Heart left ventricle (tissue), 16 donors: ENCODE results near the gene C12orf57. TPM values are rescaled to one million over a fixed set of nuclear protein-coding genes. Genes with fewer than 3 reads are reported as not detected.

Experiments used
- ATAC-seq, 4 donors: fragments of 200-7000 bp; cut with Tn5 transposase; one replicate each; pipeline ENCODE4 v1.9.1; 2020 to 2022; ENCODE audit warnings: moderate library complexity in 4 of 4, mild to moderate bottlenecking in 3 of 4, moderate number of reproducible peaks in 1 of 4
- DNase-seq, 5 donors: peaks; one replicate each; pipeline ENCODE4 v3.0.0-alpha.2; 2020
- H3K27ac ChIP-seq, 12 donors: fragments of 200-600 bp; sonication (generic) in 4 of 12; one replicate each; pipeline versions ENCODE4 v1.5.0 to v1.8.0; 2016 to 2022; ENCODE audit warnings: mild to moderate bottlenecking in 2 of 12
- H3K27me3 ChIP-seq, 9 donors: fragments of 200-600 bp; sonication (generic) in 2 of 9; one replicate each; pipeline versions ENCODE4 v1.5.1 to v1.8.0; 2016 to 2022; ENCODE audit warnings: mild to moderate bottlenecking in 3 of 9
- H3K36me3 ChIP-seq, 9 donors: fragments of 200-600 bp; sonication (generic) in 2 of 9; one replicate each; pipeline versions ENCODE4 v1.5.0 to v1.8.0; 2018 to 2022; ENCODE audit warnings: mild to moderate bottlenecking in 2 of 9
- H3K4me1 ChIP-seq, 12 donors: fragments of 200-600 bp; sonication (generic) in 4 of 12; one replicate each; pipeline versions ENCODE4 v1.5.0 to v1.8.0; 2016 to 2022; ENCODE audit warnings: mild to moderate bottlenecking in 3 of 12
- H3K4me3 ChIP-seq, 12 donors: fragments of 200-600 bp; sonication (generic) in 4 of 12; one replicate each; pipeline versions ENCODE4 v1.5.0 to v1.8.0; 2017 to 2022; ENCODE audit warnings: mild to moderate bottlenecking in 9 of 12, moderate library complexity in 4 of 12
- H3K9me3 ChIP-seq, 12 donors: fragments of 200-600 bp; sonication (generic) in 4 of 12; one replicate each; pipeline versions ENCODE4 v1.5.0 to v1.8.0; 2016 to 2022; ENCODE audit warnings: mild to moderate bottlenecking in 1 of 12
- CTCF ChIP-seq, 12 donors: fragments of 200-600 bp; sonication (generic) in 4 of 12; IDR thresholded peaks; one replicate each; pipeline versions ENCODE4 v1.5.0 to v1.8.0; 2018 to 2022; ENCODE audit warnings: antibody characterized with exemption in 12 of 12, mild to moderate bottlenecking in 5 of 12
- POLR2A ChIP-seq, 2 donors: fragments of 450-650 bp; IDR thresholded peaks; one replicate each; pipeline ENCODE4 v1.6.1; 2017; ENCODE audit warnings: antibody characterized with exemption in 2 of 2, mild to moderate bottlenecking in 2 of 2, moderate library complexity in 2 of 2
- WGBS, 4 donors: extraction: QIAGEN DNeasy Blood & Tissue Kit in 2 of 4; methylation state at CpG; one replicate each; pipeline versions ENCODE4 v1.1.5 to v1.1.7; 2013 to 2018; 5-methylcytosine and 5-hydroxymethylcytosine counted together
- intact Hi-C, 10 donors: fragments of 100-400 bp; cut with DNase I; formaldehyde crosslinking; loops; one replicate each; pipeline versions ENCODE4 v1.11.1 to v1.14.2; 2022
- polyA plus RNA-seq, 2 donors: library from polyadenylated mRNA; stranded (reverse); fragments of 200-250 nt; gene quantifications; one replicate each; pipeline ENCODE4 v1.2.3, GENCODE V29; 2013
- total RNA-seq, 9 donors: library from RNA; depleted of rRNA in 2 of 9; stranded (reverse); fragments of >200 nt in 2 of 9; fragmentation: NEBNext Ultra II Directional in 3 of 9; extraction: Animal tissue kit (Norgen Biotek cat#: 25700) in 3 of 9; gene quantifications; one replicate each; pipeline versions ENCODE4 v1.1.0 to v1.2.4, GENCODE V29; 2016 to 2023
- donor health status: ischemic (EF 13 %, LVEDD 7.1; RV severe dilation, severe dysfunction).
- donor health status: healthy with polysubstance abuse.
- donor health status: DM: no; HTN: yes; CAD: no.
- donor health status: DM: no; HTN: no; CAD: no.
- donor health status: ischemic (EF 25% LVEDD 6.9; RV normal size, moderate dysfunction).
- donor health status: ischemic (EF 25% LVEDD 5.7; RV mildly dilated, moderate dysfunction).
- donor health status: healthy.
- donor health status: DM: yes; HTN: yes; CAD: no.
- donor health status: ischemic (EF 35%, LVEDD 5.7; RV mildly dilated, moderate dysfunction).
- donor health status: nonischemic (EF 11% LVEDD 7.7; RV severe dilation, severe dysfunction).
- donor health status: DM: yes; HTN: yes; CAD: no.
- donor health status: PGD.
- donor health status: ischemic (EF 29% LVEDD 5.4; RV normal size, mild dysfunction).
- donor health status: nonischemic (EF 23%, LVEDD 6.1; RV moderate dilation, normal function).

C12orf57 gene
- total and polyA plus RNA-seq, 11 donors, result 108 to 460 (median 187) TPM

GRCh38 chr12:6961695-6962284 is 18.0 kb downstream of the C12orf57 start:
- intact Hi-C loops, result loop anchor here in 6 of 10 donors (1.0 to 10.0 kb wide), 7 partner anchors 17 to 133 kb away; partner anchors contain the start of genes C12orf57 (in 2 of the 6), C1R (in 2 of the 6), SPSB2 (in 1 of the 6) and TPI1 (in 1 of the 6)
- peak; percentile 12 to 65 (median 40) for TF ChIP-seq CTCF (IDR thresholded peaks at IDR 0.05)
- TF ChIP-seq POLR2A (IDR thresholded peaks at IDR 0.05), result peak in 1 of 2 donors; percentile 12
- no peaks in the 10 kb centered on the region for H3K27me3 ChIP-seq
- peak; percentile 17 to 60 (median 45) for ATAC-seq
- DNase-seq, result peak; percentile 61 to 81 (median 72)
- peaks cover 0 to 53% (median 17%) of the 10 kb centered on the region in 9 donors for H3K36me3 ChIP-seq
- H3K4me1 ChIP-seq, result peaks cover 2 to 71% (median 41%) of the 10 kb centered on the region in 12 donors
- H3K27ac ChIP-seq, result peak overlapping the region in 11 of 12 donors; percentile 68 to 97 (median 81)
- H3K9me3 ChIP-seq, result no peaks in the 10 kb centered on the region
- WGBS, 4 donors, result 10 to 17% (median 13%) methylated on average over 15 to 16 of the region's 16 CpGs
- H3K4me3 ChIP-seq, result peak overlapping the region in 9 of 12 donors; percentile 3 to 46 (median 32)

- TF ChIP-seq CTCF (IDR thresholded peaks at IDR 0.05), result no peak
- no peak for TF ChIP-seq POLR2A (IDR thresholded peaks at IDR 0.05)
- ATAC-seq, result peak in 1 of 4 donors; percentile 1
- H3K36me3 ChIP-seq, result peaks cover 0 to 53% (median 23%) of the 10 kb centered on the region in 9 donors
- peak overlapping the region in 11 of 12 donors; percentile 68 to 97 (median 81) for H3K27ac ChIP-seq
- intact Hi-C loops, result loop anchor here in 6 of 10 donors (2.0 to 10.0 kb wide), 6 partner anchors 18 to 132 kb away; partner anchors contain the start of genes C1R (in 2 of the 6), C12orf57 (in 1 of the 6), SPSB2 (in 1 of the 6) and TPI1 (in 1 of the 6)
- 61 to 75% (median 74%) methylated on average over 19 to 25 of the region's 25 CpGs for WGBS, 4 donors
- no peaks in the 10 kb centered on the region for H3K27me3 ChIP-seq
- peaks cover 2 to 64% (median 41%) of the 10 kb centered on the region in 12 donors for H3K4me1 ChIP-seq
- DNase-seq, result peak in 2 of 5 donors; percentile 22 to 26
- H3K4me3 ChIP-seq, result peak overlapping the region in 7 of 12 donors; percentile 24 to 46 (median 40)
- H3K9me3 ChIP-seq, result no peaks in the 10 kb centered on the region
Observed at GRCh38 chr12:6962285-6963015, 18.6 kb downstream of the C12orf57 start.

DNA sequence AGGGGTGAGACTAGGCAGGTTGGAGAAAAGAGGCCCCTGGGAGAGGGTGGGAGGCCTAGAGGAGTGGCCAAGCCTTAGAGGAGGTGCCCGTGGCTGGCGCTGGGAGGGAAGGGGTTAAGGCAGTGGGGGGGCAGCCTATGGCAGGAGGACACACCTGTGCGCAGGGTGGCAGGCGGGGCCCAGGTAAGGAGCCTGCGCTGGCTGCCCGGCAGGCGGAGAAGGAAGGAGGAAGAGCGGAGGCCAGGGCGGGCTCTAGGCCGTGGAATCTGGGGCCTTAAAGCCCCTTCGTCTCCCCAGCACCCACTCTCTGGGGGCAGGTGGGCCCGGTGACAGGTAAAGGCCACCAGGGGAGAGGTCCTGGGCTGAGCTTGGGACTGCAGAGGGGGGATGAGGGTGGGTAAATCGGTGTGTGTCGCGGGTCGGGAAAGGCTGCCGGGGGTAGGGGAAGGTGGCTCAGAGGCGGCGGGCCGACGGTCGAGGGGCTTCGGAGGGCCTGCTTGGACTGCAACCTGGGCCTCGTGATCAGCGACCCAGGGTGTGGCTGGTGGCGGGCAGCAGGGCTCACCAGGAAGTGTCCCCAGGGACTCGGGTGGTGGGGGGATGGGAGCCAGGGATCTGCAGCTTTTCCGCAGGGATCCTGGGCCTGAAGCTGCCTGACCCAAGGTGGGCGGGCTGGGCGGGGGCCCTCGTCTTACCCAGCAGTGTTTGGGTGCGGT is 19.4 kb downstream of the C12orf57 start:
- ATAC-seq (no peak), DNase-seq (peak in 1 of 5 donors; percentile 25)
- Histone ChIP-seq H3K36me3 (peaks cover 0 to 53% (median 31%) of the 10 kb centered on the region in 9 donors), H3K4me3 (no peak overlapping the region), H3K27me3 (no peaks in the 10 kb centered on the region), H3K27ac (peak overlapping the region in 8 of 12 donors; percentile 68 to 97 (median 81)), H3K4me1 (peaks cover 2 to 57% (median 40%) of the 10 kb centered on the region in 12 donors), H3K9me3 (no peaks in the 10 kb centered on the region)
- 80 to 86% (median 82%) methylated on average over 30 to 32 of the region's 32 CpGs for WGBS, 4 donors
- intact Hi-C loops, result loop anchor here in 6 of 10 donors (2.0 to 10.0 kb wide), 6 partner anchors 18 to 132 kb away; partner anchors contain the start of genes C1R (in 2 of the 6), C12orf57 (in 1 of the 6), SPSB2 (in 1 of the 6) and TPI1 (in 1 of the 6)
- TF ChIP-seq CTCF (IDR thresholded peaks at IDR 0.05) (no peak), POLR2A (IDR thresholded peaks at IDR 0.05) (no peak)
